Stomach (tissue), 4 donors: ENCODE measurements around the gene THADA.

Experiments
- CTCF ChIP-seq, 7 experiments: fragments of 450-650 bp in 4 of 7; fragments of 200-600 bp in 3 of 7; sonication (generic) in 3 of 7; IDR thresholded peaks; one replicate each; pipeline ENCODE4 v1.5.1; 2016 to 2019; ENCODE audit warnings: antibody characterized with exemption in 7 of 7, control low read depth in 2 of 7, mild to moderate bottlenecking in 1 of 7
- EP300 ChIP-seq: sonication (generic); formaldehyde crosslinking; IDR thresholded peaks from one replicate; pipeline ENCODE4 v1.6.1; 2017; ENCODE audit warnings: antibody characterized with exemption
- POLR2A ChIP-seq, 4 donors: fragments of 450-650 bp; IDR thresholded peaks; one replicate each; pipeline ENCODE4 v1.6.1; 2016; ENCODE audit warnings: antibody characterized with exemption in 4 of 4, control low read depth in 2 of 4, mild to moderate bottlenecking in 1 of 4, moderate library complexity in 1 of 4
- POLR2AphosphoS5 ChIP-seq, 3 donors: sonication (generic); formaldehyde crosslinking; IDR thresholded peaks; one replicate each; pipeline ENCODE4 v1.6.1; 2016; ENCODE audit warnings: antibody characterized with exemption in 3 of 3

- TF ChIP-seq EP300 (no peak), CTCF (IDR thresholded peaks at IDR 0.05) (no peak), POLR2AphosphoS5 (IDR thresholded peaks at IDR 0.05) (no peak), POLR2A (IDR thresholded peaks at IDR 0.05) (no peak)
Observed at GRCh38 chr2:43460174-43460546, 135.7 kb downstream of the THADA start.
